HEK293 (cell line): Measurements from ENCODE around the gene APOBEC3G.

ENCODE experiments used
- CTCF ChIA-PET: fragments of 350-600 bp; formaldehyde crosslinking; extraction: SDS; loops from one replicate; lab custom pipeline; 2021; ENCODE audit warnings: antibody characterized with exemption; lab: Yijun Ruan, JAX
- POLR2A ChIA-PET: fragments of 300-600 bp; formaldehyde crosslinking; extraction: SDS; loops from one replicate; lab custom pipeline; 2020; ENCODE audit warnings: antibody characterized with exemption, inconsistent platforms; lab: Yijun Ruan, JAX
- H3K27ac ChIP-seq: fragments of 200-500 bp; sonication (Bioruptor generic); 2 replicates; pipeline ENCODE4 v1.5.1; 2014; ENCODE audit warnings: low read depth, low read length, control low read depth, inconsistent platforms; ENCODE audit errors: extremely low read depth
- H3K36me3 ChIP-seq, 2 experiments: fragments of 200-500 bp in 1 of 2; sonication (Bioruptor generic) in 1 of 2; 1 replicate in 1 of 2; 2 replicates in 1 of 2; pipeline ENCODE4 v1.5.1; 2014 to 2017; ENCODE audit warnings: inconsistent platforms in 2 of 2, low read length in 2 of 2; ENCODE audit not compliant: control insufficient read depth in 2 of 2, insufficient read depth in 1 of 2
- H3K4me1 ChIP-seq: fragments of 200-500 bp; sonication (Bioruptor generic); 2 replicates; pipeline ENCODE4 v1.5.1; 2014; ENCODE audit warnings: mild to moderate bottlenecking, low read length, inconsistent platforms; ENCODE audit not compliant: control insufficient read depth, insufficient read depth
- H3K4me3 ChIP-seq: 2 replicates; pipeline ENCODE4 v1.5.1; 2011; ENCODE audit warnings: low read depth, mild to moderate bottlenecking, control low read depth, low read length, moderate library complexity
- H3K9me3 ChIP-seq: fragments of 200-500 bp; sonication (Bioruptor generic); 2 replicates; pipeline ENCODE4 v1.5.1; 2014; ENCODE audit warnings: low read depth, low read length, inconsistent platforms; ENCODE audit not compliant: control insufficient read depth, insufficient read depth
- GLIS1 ChIP-seq: fragments of 450-650 bp; formaldehyde crosslinking; IDR thresholded peaks from 2 replicates; pipeline ENCODE4 v1.5.1; 2016; ENCODE audit warnings: missing biosample characterization, missing genetic modification characterization
- HOXC10 ChIP-seq: sonication (generic); formaldehyde crosslinking; IDR thresholded peaks from 2 replicates; pipeline ENCODE4 v1.8.1; 2023; ENCODE audit warnings: mild to moderate bottlenecking, missing genetic modification reagents
- KLF7 ChIP-seq: fragments of 450-650 bp; formaldehyde crosslinking; IDR thresholded peaks from 2 replicates; pipeline ENCODE4 v1.5.1; 2016; ENCODE audit warnings: missing biosample characterization, missing genetic modification characterization, borderline replicate concordance
- KLF8 ChIP-seq: fragments of 450-650 bp; formaldehyde crosslinking; IDR thresholded peaks from 2 replicates; pipeline ENCODE4 v1.5.1; 2016; ENCODE audit warnings: missing biosample characterization, missing genetic modification characterization
- OSR2 ChIP-seq: fragments of 450-650 bp; formaldehyde crosslinking; IDR thresholded peaks from 2 replicates; pipeline ENCODE4 v1.5.1; 2016; ENCODE audit warnings: missing biosample characterization, missing genetic modification characterization
- PBX3 ChIP-seq: sonication (generic); formaldehyde crosslinking; IDR thresholded peaks from 2 replicates; pipeline ENCODE4 v1.8.1; 2022; ENCODE audit warnings: mild to moderate bottlenecking, moderate library complexity, missing genetic modification reagents
- PRDM1 ChIP-seq: fragments of 450-650 bp; formaldehyde crosslinking; IDR thresholded peaks from 2 replicates; pipeline ENCODE4; 2016; ENCODE audit warnings: missing biosample characterization, missing genetic modification characterization
- SCRT2 ChIP-seq: fragments of 450-650 bp; formaldehyde crosslinking; IDR thresholded peaks from 2 replicates; pipeline ENCODE4 v1.5.1; 2016; ENCODE audit warnings: missing biosample characterization, missing genetic modification characterization
- SP3 ChIP-seq: fragments of 450-650 bp; formaldehyde crosslinking; IDR thresholded peaks from 2 replicates; pipeline ENCODE4 v1.5.1; 2016; ENCODE audit warnings: missing biosample characterization, missing genetic modification characterization
- TCF7L2 ChIP-seq: IDR thresholded peaks from 2 replicates; pipeline ENCODE4 v1.6.1; 2011; ENCODE audit warnings: low read depth, mild to moderate bottlenecking, inconsistent platforms, low read length, moderate library complexity, borderline replicate concordance
- ZBTB49 ChIP-seq: fragments of 450-650 bp; formaldehyde crosslinking; IDR thresholded peaks from 2 replicates; pipeline ENCODE4 v1.5.1; 2016; ENCODE audit warnings: missing biosample characterization, missing genetic modification characterization, low read depth
- ZNF10 ChIP-seq: fragments of 450-650 bp; formaldehyde crosslinking; IDR thresholded peaks from 2 replicates; pipeline ENCODE4 v1.5.1; 2017; ENCODE audit warnings: missing biosample characterization, missing genetic modification characterization
- ZNF112 ChIP-seq: fragments of 450-650 bp; formaldehyde crosslinking; IDR thresholded peaks from 2 replicates; pipeline ENCODE4 v1.5.0; 2017; ENCODE audit warnings: missing biosample characterization, missing genetic modification characterization
- ZNF146 ChIP-seq: fragments of 450-650 bp; formaldehyde crosslinking; IDR thresholded peaks from 2 replicates; pipeline ENCODE4 v1.5.1; 2016; ENCODE audit warnings: missing biosample characterization, missing genetic modification characterization
- ZNF19 ChIP-seq: fragments of 450-650 bp; formaldehyde crosslinking; IDR thresholded peaks from 2 replicates; pipeline ENCODE4; 2016; ENCODE audit warnings: missing biosample characterization, missing genetic modification characterization, low read depth
- ZNF239 ChIP-seq: fragments of 450-650 bp; formaldehyde crosslinking; IDR thresholded peaks from 2 replicates; pipeline ENCODE4 v1.5.1; 2016; ENCODE audit warnings: missing biosample characterization, missing genetic modification characterization
- ZNF266 ChIP-seq: fragments of 450-650 bp; formaldehyde crosslinking; IDR thresholded peaks from 2 replicates; pipeline ENCODE4 v1.5.1; 2016; ENCODE audit warnings: missing biosample characterization, missing genetic modification characterization, low read depth
- ZNF354C ChIP-seq: fragments of 450-650 bp; formaldehyde crosslinking; IDR thresholded peaks from 2 replicates; pipeline ENCODE4 v1.5.1; 2016; ENCODE audit warnings: missing biosample characterization, missing genetic modification characterization, low read depth, borderline replicate concordance
- ZNF362 ChIP-seq: fragments of 450-650 bp; formaldehyde crosslinking; IDR thresholded peaks from 2 replicates; pipeline ENCODE4 v1.5.1; 2016; ENCODE audit warnings: missing biosample characterization, missing genetic modification characterization
- ZNF423 ChIP-seq: fragments of 450-650 bp; formaldehyde crosslinking; IDR thresholded peaks from 2 replicates; pipeline ENCODE4 v1.5.1; 2016; ENCODE audit warnings: missing biosample characterization, missing genetic modification characterization
- ZNF510 ChIP-seq: fragments of 450-650 bp; formaldehyde crosslinking; IDR thresholded peaks from 2 replicates; pipeline ENCODE4 v1.5.1; 2018; ENCODE audit warnings: mild to moderate bottlenecking, missing genetic modification characterization, missing biosample characterization; ENCODE audit not compliant: insufficient replicate concordance
- ZNF521 ChIP-seq: fragments of 450-650 bp; formaldehyde crosslinking; IDR thresholded peaks from 2 replicates; pipeline ENCODE4 v1.5.1; 2017; ENCODE audit warnings: missing biosample characterization, mild to moderate bottlenecking, missing genetic modification characterization
- ZNF530 ChIP-seq: fragments of 450-650 bp; formaldehyde crosslinking; IDR thresholded peaks from 2 replicates; pipeline ENCODE4 v1.5.1; 2016; ENCODE audit warnings: low read depth, missing biosample characterization, missing genetic modification characterization
- ZNF558 ChIP-seq: fragments of 450-650 bp; formaldehyde crosslinking; IDR thresholded peaks from 2 replicates; pipeline ENCODE4 v1.5.1; 2016; ENCODE audit warnings: missing biosample characterization, missing genetic modification characterization
- ZNF571 ChIP-seq: fragments of 450-650 bp; formaldehyde crosslinking; IDR thresholded peaks from 2 replicates; pipeline ENCODE4 v1.5.0; 2017; ENCODE audit warnings: missing biosample characterization, missing genetic modification characterization
- ZNF585B ChIP-seq: fragments of 450-650 bp; formaldehyde crosslinking; IDR thresholded peaks from 2 replicates; pipeline ENCODE4 v1.5.1; 2016; ENCODE audit warnings: missing biosample characterization, missing genetic modification characterization
- ZNF639 ChIP-seq: fragments of 450-650 bp; formaldehyde crosslinking; IDR thresholded peaks from 2 replicates; pipeline ENCODE4 v1.5.1; 2016; ENCODE audit warnings: missing biosample characterization, missing genetic modification characterization
- ZSCAN4 ChIP-seq: fragments of 450-650 bp; formaldehyde crosslinking; IDR thresholded peaks from 2 replicates; pipeline ENCODE4 v1.5.1; 2017; ENCODE audit warnings: missing biosample characterization, missing genetic modification characterization

Gene APOBEC3G

GRCh38 chr22:39132281-39132680 is 55.2 kb downstream of the APOBEC3G start (continued):
- TF ChIP-seq ZBTB49 (tag by site-specific recombination) = no peak
- no peak for TF ChIP-seq ZSCAN4 (tag by site-specific recombination)
- no peak for TF ChIP-seq KLF8 (tag by site-specific recombination)
- no peak for TF ChIP-seq SCRT2 (tag by site-specific recombination)
- TF ChIP-seq ZNF266 (tag by site-specific recombination) = no peak

GRCh38 chr22:39132871-39133524 is 55.9 kb downstream of the APOBEC3G start:
- Histone ChIP-seq H3K36me3 (no peaks in the 10 kb centered on the region), H3K9me3 (no peaks in the 10 kb centered on the region)
- TF ChIP-seq PRDM1 = no peak
- no peak for TF ChIP-seq ZNF239
- TF ChIP-seq ZNF19 (tag by site-specific recombination) = no peak
- TF ChIP-seq KLF7 (tag by site-specific recombination) = no peak
- no peak for TF ChIP-seq ZNF354C (tag by site-specific recombination)
- TF ChIP-seq TCF7L2 = no peak
- TF ChIP-seq ZNF521 = no peak
- TF ChIP-seq ZNF112 (tag by site-specific recombination) = no peak
- no peak for TF ChIP-seq ZNF423 (tag by site-specific recombination)
- TF ChIP-seq HOXC10 = no peak
- TF ChIP-seq ZNF585B (tag by site-specific recombination) = no peak
- no peak for TF ChIP-seq ZNF362 (tag by site-specific recombination)
- TF ChIP-seq, all 188 proteins: peak for 0
- H3K4me1 ChIP-seq = no peaks in the 10 kb centered on the region
- H3K4me3 ChIP-seq = no peak overlapping the region
- CTCF ChIA-PET = interaction anchor here (0.7 to 2.6 kb wide), 2 partner anchors 192 to 364 kb away, joined by 3 to 6 read pairs; no protein-coding TSS in a partner anchor
- POLR2A ChIA-PET = no interaction called here
- H3K27ac ChIP-seq = no peak overlapping the region

- no peak overlapping the region for H3K27ac ChIP-seq
- H3K36me3 ChIP-seq = no peaks in the 10 kb centered on the region
- ChIA-PET CTCF (interaction anchor here (0.6 to 2.6 kb wide), 8 partner anchors 9 to 401 kb away, joined by 3 to 9 read pairs (median 4); partner anchors contain the start of gene RPL3), POLR2A (no interaction called here)
- H3K4me3 ChIP-seq = no peak overlapping the region
- H3K4me1 ChIP-seq = no peaks in the 10 kb centered on the region
- H3K9me3 ChIP-seq = no peaks in the 10 kb centered on the region
- TF ChIP-seq ZNF10 (tag by site-specific recombination) (no peak), OSR2 (tag by site-specific recombination) (no peak), ZNF146 (tag by site-specific recombination) (no peak), ZNF530 (tag by site-specific recombination) (no peak), ZNF266 (tag by site-specific recombination) (no peak), GLIS1 (tag by site-specific recombination) (no peak), ZNF510 (tag by site-specific recombination) (no peak), PBX3 (no peak), ZNF639 (tag by site-specific recombination) (no peak), ZNF558 (tag by site-specific recombination) (no peak), SP3 (tag by site-specific recombination) (no peak), ZNF571 (tag by site-specific recombination) (no peak)
Observed at GRCh38 chr22:39133871-39134270, 56.8 kb downstream of the APOBEC3G start.
